Measurements from ENCODE around the gene PRKCB.

DNA sequence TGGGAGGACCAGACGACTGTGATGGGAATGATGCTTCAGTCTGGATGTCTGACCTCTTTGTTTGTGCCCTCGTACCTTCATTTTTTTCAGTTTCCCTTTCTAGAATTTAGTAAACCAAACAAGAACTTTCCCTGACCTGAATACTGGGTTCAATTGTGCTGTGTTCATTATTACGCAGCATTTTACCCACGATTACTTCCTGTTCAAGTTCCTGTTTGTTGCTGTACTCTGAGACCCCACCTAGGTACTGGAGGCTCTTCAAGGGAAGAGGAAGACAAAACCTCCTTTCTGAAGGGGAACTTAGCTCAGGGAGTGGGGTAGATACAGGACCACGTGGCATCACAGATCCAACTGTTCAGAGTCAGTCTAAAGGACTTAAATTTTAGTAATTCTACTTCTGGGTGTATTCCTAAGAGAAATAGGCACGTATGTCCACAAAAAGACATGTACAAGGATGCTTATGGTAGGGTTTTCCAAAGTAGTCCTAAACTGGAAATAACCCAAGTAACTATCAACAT is 9.2 kb upstream of the PRKCB start:
- TF ChIP-seq, protein P1, sequence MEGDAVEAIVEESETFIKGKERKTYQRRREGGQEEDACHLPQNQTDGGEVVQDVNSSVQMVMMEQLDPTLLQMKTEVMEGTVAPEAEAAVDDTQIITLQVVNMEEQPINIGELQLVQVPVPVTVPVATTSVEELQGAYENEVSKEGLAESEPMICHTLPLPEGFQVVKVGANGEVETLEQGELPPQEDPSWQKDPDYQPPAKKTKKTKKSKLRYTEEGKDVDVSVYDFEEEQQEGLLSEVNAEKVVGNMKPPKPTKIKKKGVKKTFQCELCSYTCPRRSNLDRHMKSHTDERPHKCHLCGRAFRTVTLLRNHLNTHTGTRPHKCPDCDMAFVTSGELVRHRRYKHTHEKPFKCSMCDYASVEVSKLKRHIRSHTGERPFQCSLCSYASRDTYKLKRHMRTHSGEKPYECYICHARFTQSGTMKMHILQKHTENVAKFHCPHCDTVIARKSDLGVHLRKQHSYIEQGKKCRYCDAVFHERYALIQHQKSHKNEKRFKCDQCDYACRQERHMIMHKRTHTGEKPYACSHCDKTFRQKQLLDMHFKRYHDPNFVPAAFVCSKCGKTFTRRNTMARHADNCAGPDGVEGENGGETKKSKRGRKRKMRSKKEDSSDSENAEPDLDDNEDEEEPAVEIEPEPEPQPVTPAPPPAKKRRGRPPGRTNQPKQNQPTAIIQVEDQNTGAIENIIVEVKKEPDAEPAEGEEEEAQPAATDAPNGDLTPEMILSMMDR (IDR thresholded peaks at IDR 0.05; ENCODE audit: low read depth, low read length, missing input control), result no peak
- no peak for TF ChIP-seq EGR1 (IDR thresholded peaks at IDR 0.05; ENCODE audit: low read depth in 2 of 2)
- no peak for TF ChIP-seq YY1 (IDR thresholded peaks at IDR 0.05)
- TF ChIP-seq, protein P2, sequence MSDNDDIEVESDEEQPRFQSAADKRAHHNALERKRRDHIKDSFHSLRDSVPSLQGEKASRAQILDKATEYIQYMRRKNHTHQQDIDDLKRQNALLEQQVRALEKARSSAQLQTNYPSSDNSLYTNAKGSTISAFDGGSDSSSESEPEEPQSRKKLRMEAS (IDR thresholded peaks at IDR 0.05), result peak; percentile 42
- peak; percentile 17 to 30 for TF ChIP-seq RXRA (IDR thresholded peaks at IDR 0.05)
- TF ChIP-seq, protein P3, sequence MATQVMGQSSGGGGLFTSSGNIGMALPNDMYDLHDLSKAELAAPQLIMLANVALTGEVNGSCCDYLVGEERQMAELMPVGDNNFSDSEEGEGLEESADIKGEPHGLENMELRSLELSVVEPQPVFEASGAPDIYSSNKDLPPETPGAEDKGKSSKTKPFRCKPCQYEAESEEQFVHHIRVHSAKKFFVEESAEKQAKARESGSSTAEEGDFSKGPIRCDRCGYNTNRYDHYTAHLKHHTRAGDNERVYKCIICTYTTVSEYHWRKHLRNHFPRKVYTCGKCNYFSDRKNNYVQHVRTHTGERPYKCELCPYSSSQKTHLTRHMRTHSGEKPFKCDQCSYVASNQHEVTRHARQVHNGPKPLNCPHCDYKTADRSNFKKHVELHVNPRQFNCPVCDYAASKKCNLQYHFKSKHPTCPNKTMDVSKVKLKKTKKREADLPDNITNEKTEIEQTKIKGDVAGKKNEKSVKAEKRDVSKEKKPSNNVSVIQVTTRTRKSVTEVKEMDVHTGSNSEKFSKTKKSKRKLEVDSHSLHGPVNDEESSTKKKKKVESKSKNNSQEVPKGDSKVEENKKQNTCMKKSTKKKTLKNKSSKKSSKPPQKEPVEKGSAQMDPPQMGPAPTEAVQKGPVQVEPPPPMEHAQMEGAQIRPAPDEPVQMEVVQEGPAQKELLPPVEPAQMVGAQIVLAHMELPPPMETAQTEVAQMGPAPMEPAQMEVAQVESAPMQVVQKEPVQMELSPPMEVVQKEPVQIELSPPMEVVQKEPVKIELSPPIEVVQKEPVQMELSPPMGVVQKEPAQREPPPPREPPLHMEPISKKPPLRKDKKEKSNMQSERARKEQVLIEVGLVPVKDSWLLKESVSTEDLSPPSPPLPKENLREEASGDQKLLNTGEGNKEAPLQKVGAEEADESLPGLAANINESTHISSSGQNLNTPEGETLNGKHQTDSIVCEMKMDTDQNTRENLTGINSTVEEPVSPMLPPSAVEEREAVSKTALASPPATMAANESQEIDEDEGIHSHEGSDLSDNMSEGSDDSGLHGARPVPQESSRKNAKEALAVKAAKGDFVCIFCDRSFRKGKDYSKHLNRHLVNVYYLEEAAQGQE (IDR thresholded peaks at IDR 0.05), result no peak
- no peak for TF ChIP-seq TAF1 (conservative IDR thresholded peaks at IDR 0.05)
- TF ChIP-seq RAD21 (IDR thresholded peaks at IDR 0.05), result no peak
